GM18499 (cell line): ENCODE results near the gene SHC4.
"Not testable (repeated sequence)": the region's sequence is repeated elsewhere in the genome, so short reads cannot be mapped to it uniquely, and the experiment has no call there.

Experiments used
- ATAC-seq: cut with Tn5 transposase; IDR thresholded peaks from one replicate; pipeline ENCODE4 v1.9.1; 2021; ENCODE audit warnings: moderate number of reproducible peaks; ENCODE audit not compliant: insufficient read depth, unreplicated experiment

The SHC4 gene

DNA sequence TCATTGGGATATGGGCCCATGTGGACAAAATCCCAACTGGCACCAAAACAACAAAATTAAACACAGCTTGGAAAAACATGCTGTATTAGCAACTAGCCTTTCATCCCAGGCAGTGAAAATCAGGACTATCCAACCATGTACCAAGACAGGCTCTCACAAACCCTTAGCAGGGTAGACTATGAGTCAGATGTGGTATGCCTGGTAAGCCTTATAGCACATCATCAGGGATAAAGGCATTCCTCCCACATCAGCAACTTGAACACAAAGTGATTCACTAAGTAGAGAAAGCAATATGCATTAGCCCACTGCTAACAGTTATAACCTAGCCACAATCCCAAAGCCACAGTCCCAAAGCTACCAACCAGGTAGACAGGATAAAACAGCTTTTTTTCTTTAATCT lies 160.9 kb downstream of the SHC4 start:
- ATAC-seq: no peak

DNA sequence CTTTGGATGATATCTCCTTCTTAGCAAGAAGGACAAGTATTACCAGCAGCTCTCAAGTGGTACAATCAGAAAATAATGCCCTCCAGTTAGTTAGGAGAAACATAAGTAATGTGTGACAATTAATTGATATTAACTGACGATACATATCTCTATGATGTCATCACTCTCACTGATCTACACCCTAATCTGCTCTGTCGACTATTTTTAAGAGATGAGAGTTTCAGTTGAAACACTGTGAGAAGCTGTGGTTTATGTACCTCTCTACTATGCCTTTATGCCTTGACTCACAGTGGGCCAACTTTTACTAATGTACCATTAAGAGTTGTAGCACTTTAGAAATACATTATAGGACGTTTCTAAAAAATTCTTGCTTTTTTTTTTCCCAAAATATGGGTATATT lies 161.5 kb downstream of the SHC4 start:
- no peak for ATAC-seq

DNA sequence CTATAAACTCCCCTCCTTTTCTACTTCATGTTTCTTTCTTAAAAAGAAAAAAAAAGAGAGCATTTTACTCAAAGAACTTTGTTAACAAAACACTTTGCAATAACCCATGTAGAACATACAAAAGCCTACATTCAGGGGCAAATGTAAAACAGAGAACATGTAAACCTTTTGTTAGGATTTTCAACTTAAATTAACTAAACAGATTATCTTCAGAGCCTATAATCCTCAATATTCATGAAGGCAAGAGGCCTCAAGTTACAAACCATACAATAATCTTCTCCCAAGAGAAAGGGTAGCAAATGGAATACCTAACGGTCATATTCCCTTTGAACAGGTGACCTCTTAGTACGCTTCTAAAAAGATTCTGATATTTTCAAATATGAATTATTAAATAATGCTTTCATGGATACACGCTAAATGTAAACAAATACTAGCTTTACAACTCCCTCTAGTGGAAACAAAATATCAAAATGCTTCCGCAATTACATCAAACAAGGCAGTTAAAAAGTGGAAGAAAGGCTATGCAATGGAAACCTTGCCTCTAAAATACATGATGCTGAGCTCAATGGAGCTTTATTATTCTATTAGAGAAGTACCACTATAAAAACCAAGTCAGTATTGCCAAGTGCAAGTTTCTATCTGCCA lies 162.8 kb downstream of the SHC4 start:
- no peak for ATAC-seq

DNA sequence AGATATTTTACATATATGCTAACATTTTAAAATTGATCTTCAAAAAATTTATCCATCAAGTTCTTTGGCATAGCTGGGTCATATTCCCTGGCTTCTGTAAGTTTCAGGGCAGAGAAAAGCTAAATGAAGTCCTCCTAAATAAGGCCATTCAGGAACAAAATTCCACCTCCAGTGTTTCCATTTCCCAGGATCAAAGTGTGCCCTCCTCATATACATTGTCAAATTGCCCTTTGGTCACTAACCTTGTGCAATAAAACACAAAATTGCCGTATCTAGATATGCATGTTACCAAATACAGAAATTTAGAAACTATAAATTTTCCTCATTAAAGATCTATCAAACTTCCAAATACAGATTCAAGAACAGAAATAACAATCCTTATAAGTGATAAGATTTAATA lies 163.5 kb downstream of the SHC4 start:
- ATAC-seq: no peak

DNA sequence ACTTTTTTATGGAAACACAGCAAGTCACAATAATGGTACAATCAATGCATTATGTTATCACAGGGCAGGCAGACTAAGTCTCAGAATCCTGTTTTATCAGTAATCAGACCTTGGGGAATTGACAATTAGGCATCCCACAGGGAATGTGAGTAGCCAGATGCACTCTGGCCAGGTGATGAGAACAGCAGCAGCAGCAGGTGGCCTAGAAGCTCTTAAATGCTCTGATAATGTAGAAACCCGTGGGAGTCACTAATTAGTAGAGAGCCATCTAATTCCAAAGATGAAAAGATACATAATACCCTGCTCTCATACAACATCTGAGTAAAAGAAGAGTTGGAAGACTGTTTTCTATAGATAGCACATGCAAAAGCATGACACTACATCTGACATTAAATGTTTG lies 165.4 kb downstream of the SHC4 start:
- ATAC-seq: no peak

DNA sequence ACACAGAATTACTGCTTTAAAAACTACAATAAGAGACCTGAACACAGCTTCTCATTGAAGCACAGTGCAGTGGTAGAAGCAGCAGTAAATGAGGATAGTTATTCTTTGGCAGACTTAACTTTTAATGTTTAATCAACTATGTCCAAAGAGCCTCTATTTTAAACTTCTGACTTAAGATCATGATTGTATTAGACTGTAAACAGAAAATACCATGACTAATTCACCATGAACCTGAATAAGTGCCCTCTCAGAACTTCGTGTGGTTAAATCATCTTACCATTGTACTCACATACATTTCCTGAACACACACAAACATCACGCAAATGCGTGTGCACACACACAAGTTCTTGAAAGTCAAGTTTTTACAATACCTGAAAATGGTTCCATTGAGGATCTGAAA lies 166.8 kb downstream of the SHC4 start:
- ATAC-seq: no peak

DNA sequence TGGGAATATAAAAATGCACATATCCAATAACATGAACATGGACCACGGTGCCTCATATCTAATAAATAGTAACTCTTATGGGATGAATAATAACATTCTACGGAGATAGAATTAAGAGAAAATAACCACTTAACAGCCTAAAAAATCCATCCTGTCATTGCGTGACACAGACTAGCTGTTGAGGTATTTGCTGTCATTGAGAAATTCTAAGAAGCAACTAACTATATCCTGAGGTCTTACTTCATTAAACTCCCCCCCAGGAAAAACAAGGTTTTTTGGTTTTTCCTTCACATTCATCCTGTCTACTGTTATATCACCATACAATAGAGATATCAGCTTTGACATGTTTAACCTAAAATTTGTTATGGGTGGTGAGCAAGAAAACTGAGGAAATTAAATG lies 167.2 kb downstream of the SHC4 start:
- ATAC-seq: no peak

DNA sequence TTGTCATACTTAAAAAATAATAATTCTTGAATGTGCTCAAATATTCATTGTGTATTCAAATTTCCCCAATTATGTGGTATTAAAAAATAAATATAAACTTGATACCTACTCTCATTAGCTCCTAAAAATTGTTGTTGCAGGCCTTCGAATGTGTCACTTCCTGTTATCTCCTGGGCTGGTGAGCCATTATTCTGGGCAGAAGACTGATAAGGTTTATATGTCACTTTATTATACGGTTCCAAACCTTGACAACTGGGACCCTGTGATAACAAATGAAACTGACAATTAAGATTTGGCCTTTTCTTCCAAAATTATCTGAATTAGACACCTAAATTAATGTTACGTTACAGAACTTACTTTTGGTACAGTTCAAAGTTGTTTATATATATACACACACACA lies 167.8 kb downstream of the SHC4 start:
- no peak for ATAC-seq

DNA sequence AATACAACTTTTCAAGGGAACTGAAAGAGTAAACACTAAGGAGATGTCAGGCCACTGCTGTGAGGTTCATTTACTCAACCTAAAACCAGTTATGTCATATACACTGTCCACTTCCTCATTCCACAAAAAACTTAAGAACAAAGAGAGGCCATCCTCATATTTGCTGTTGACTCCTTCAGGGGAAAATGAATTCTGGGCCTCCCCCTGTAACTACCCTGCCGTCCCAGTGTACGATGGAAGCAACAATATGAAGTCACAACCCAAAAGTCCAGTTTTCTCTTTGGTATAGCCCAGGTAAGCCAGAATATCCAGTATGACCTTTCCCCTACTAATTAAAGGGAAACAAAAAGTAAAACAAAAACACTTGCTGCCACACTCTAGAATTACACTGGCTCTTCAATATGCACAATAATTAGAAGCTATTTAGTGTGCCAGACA lies 169.0 kb downstream of the SHC4 start:
- peak; percentile 69 for ATAC-seq

DNA sequence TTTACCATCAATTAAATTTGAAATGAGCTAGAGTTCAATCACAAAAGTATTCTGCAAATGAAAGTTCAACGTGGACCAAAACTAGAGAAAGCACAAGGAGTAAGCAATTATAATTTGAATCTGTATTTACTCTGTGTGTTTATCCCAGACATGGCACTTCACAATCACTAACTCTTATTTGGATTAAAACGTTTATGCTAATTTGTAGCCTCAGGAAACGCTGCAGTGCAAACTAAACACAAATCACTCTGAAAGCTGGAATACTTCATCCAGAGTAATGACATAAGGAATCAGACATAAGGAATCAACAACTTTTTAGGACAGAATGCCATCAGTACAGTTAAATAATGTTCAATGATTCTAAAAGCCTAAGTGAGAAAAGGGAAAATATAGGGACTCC lies 171.3 kb downstream of the SHC4 start:
- ATAC-seq: no peak

DNA sequence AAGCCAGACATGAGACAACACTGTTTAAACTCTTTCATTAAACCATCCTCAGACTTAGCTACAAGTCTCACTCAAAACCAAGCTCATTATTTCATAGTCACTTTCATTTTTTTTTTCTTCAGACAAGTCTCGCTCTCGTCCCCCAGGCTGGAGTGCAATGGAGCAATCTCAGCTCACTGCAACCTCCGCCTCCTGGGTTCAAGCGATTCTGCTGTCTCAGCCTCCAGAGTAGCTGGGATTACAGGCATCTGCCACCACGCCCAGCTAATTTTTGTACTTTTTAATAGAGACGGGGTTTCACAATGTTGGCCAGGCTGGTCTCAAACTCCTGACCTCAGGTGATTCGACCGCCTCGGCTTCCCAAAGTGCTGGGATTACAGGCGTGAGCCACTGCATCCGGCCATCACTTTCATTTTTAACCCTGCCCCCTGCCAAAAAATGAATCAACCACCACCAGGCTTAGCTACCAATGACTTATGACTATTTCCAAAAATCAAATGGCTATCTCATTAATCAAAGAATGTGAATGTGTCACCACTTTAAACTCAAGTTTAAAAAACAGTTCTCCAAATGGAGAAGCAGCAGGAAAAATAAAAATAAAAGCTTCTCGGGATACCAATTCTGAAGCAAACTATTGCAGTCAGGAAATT lies 173.1 kb downstream of the SHC4 start:
- not testable (repeated sequence) for ATAC-seq

DNA sequence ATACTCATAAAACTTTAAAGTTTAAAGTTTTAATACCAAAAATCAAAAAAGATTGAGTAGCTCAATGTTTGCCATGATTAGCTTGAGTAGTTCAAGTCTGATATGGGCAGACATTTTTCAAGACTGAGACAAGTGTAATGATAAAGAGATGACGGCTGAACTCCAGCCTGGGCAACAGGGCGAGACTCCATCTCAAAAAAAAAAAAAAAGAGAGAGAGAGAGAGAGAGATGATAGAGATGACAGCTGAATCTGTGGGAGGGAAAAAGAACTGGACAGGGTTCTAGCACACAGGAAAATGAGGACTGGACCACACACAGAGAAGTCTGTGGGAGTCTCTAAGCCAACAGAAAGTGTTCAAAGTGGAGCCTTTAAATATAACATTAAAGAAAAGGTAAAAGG lies 178.0 kb downstream of the SHC4 start:
- no peak for ATAC-seq

DNA sequence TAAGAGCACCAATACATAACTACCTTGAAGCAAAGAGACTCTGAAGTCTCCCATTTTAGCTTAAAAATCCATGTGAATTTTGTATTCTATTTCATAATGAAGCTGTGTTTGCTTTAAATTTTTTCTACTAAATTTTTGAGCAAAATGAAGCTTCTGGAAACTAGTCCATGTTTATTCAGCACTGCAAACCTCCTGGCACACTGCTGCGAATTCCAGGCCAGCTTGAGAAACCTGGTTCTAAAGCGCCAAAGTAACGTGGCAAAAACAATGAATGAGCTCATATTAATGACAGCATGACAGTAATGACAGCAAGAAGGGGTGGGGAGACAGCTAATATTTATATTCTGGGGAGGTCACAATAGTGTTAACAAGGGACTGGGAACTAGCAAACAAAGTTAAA lies 178.5 kb downstream of the SHC4 start:
- no peak for ATAC-seq

DNA sequence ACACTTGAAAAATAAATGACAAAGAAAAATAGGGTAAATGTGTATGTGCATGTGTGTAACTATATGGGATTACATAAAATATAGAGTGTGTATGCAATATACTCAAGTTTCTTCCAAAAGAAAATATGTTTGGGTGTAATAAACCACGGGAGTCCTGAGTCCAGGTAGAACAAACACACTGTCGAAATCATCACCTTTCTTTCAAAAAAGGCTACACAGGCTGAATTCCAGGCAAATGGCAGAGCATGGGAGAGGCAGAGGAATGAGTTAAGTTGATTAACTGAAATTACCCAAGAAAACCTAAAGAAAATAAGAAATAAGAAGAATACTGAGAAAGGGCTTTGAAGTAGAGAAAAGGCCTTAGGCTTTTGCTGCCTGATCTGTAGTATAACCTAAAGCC lies 179.0 kb downstream of the SHC4 start:
- no peak for ATAC-seq

DNA sequence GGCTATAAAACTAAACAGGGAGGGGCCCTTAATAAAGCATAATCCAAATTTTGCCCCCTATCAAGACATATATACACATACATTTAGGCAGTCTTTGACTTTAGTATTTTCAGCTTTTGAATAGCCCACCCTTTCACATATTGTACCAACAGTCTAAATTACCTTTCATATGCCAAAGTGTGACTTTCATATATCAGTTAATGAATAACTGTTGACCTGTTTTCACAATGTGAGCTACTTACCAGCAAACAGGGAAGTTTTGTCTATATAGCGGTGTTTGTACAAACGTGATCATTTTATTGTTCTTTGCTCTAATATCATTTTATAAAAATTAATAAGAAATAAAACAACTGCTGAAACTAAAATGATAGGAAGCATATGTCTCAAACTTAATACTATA lies 180.8 kb downstream of the SHC4 start:
- no peak for ATAC-seq

DNA sequence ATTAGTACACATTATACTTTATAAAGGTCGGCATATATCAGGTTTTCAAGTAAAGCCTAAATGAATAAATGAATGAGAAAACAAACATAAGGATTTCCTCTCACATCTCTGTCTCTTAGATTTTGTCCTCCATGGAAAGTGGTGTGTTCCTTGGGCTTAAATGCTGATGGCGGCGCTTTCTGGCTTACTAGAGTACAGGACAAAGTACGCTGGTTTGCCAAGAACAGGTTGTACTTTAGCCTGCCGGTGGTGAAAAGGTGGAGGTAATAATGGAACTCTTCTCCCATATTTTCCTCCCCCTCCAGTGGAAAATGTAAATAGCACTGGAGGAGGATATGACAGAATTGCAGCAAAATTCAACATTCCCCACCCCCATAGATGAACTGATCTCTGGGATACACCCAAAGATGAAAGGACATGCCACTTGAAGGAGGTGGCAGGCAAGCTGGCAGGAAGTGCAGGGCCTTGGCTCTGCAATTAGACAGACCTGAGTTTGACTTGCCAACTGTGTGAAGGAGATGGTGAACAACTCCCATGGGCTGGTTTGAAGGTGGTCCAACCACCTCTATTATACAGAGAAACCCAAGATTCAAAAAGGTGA lies 182.1 kb downstream of the SHC4 start:
- no peak for ATAC-seq

DNA sequence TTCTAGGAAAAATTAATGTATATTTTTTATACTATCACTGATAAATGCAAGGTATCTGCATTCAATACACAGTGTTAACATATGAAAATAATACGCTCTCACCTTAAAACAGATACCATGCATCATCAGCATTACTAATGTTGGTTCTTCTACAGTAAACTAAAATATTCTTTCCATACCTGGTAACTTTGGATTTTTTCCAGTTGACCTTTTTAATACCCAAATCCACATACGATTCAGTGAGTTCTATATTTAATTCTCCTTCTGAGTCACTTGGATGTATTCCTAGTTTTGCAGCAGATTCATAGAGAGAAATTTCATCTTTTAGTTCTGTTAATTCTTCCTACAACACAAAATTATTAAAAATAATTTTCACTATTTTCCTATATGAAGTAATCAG lies 182.7 kb downstream of the SHC4 start:
- ATAC-seq: no peak

DNA sequence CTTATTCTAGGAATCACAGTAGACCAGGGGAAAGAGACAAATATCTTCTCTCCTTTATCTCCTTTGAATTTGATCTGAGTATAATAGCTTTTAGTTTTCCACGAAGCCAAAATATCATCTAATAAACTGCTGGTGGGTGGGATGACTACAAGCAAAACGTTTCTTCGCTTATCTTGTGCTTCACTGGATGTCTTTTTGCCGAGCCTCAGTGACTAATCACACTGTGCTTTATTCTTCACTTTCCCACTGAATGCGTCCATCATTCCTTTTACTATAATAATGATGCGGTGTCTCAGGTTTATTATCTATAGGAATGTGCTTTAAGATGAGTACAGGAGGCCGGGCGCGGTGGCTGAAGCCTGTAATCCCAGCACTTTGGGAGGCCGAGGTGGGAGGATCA lies 185.4 kb downstream of the SHC4 start:
- ATAC-seq: no peak

DNA sequence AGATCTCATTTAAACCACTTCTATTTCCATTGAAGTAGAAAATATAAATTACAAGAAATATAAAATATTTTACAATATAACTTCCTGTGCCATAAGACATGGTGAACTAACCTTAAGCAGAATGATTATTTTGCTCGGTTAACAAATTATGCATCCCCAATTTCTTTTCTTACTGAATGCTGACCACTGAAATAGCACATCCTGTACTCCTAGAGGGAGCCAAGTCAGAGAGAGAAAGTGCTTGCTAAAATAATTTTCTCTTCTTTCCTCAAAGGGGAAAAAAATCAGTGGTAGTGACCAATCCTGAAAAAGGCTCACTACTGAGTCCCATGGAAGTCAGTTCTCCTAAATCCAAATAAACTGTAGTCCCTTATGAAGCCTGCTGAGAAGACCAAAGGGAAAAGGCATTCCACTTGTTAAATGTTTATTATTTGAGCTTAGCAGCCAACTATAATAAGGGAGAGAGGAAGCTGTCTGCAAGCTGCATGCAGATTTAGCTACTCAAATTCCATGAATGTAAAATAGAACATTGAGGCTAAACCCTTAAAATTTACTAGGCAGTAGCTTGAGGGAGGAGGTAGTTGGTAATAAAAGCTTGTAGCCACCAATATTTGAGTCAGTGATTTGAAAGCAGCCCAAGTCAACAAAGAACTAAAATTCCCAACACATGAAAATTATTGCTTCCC lies 185.9 kb downstream of the SHC4 start:
- no peak for ATAC-seq

DNA sequence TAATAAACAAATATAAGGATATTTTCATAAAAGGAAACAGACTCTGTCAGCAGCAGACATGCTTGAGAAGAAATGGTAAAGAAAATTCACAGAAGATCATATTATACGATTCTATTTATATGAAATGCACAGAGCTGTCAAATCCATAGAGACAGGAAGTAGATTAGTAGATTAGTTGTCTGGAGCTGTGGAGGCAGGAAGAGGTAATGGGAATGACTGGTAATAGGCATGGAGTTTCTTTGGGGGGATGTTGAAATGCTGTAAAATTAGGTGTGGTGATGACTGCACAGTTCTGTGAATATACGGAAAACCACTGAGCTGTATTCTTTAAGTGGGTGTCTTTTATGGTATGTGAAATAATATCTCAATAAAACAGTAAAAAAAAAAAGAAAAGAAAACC lies 188.2 kb downstream of the SHC4 start:
- ATAC-seq: no peak

DNA sequence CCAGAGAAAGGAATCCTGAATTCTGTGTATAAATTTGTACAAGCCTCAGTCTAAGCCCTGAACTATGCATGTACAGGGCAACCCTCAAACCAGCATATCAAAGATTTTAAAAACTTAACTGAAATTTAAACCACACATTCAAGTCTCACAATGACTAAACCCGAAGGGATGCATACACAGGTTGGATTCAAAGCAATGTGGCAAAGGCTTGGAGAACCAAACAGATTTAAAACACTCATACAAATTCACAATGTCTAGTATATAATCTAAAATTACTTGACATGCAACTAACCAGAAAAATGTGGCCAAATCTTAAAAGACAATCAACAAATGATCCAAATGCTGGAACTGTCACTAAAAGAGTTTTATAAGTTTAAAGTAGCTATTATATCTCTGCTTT lies 189.2 kb downstream of the SHC4 start:
- ATAC-seq: no peak
